Measurements from ENCODE around the gene NPAS3. TPM values are rescaled to one million over a fixed set of nuclear protein-coding genes. Genes with fewer than 3 reads are reported as not detected.

NPAS3 gene
- total and polyA plus RNA-seq, 4 experiments from 2014 or later = not detected

GRCh38 chr14:33515441-33515840 is 576.8 kb downstream of the NPAS3 start:
- Histone ChIP-seq H3K27me3 (ENCODE audit: insufficient read depth, low read length) (no peaks in the 10 kb centered on the region), H3K36me3 (ENCODE audit: insufficient read depth, low read length) (no peaks in the 10 kb centered on the region), H3K9me3 (ENCODE audit: control insufficient read depth in 1 of 2, low read length in 2 of 2) (no peaks in the 10 kb centered on the region), H3K27ac (ENCODE audit: low read depth, low read length) (no peak overlapping the region), H3K4me1 (ENCODE audit: insufficient read depth, low read length) (no peaks in the 10 kb centered on the region), H3K4me3 (ENCODE audit: low read length in 2 of 2) (no peak overlapping the region)
- H3K9me3 Mint-ChIP-seq = peaks cover 0 to 4% (median 0%) of the 10 kb centered on the region in 8 donors
- ChIA-PET POLR2A (ENCODE audit: partially characterized antibody) (no interaction called here), CTCF (ENCODE audit: partially characterized antibody) (no interaction called here)
- H3K27ac Mint-ChIP-seq = no peak overlapping the region
- intact Hi-C loops (cut with micrococcal nuclease) = no loop called here
- H3K4me3 Mint-ChIP-seq = no peak overlapping the region
- no peak for DNase-seq
- no peaks in the 10 kb centered on the region for H3K36me3 Mint-ChIP-seq
- H3K4me1 Mint-ChIP-seq = no peaks in the 10 kb centered on the region
- no peaks in the 10 kb centered on the region for H3K27me3 Mint-ChIP-seq

DNA sequence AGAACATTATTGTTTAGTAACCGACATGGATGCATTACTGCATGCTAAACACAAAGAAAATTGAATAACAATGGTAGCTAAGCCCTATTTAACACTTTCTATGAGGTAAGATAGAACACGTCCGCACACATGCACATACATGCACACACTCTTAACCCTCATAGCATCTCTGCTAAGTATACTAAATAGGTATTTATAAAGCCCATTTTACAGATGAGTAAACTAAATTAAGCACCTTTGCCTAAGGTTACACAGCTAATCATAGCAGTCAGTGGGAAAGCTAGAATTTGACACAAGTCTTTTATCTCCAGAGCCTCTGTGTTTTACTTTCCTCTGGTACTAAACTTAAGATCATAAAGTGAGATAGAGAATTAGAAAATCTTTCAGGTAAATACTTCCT is 577.2 kb downstream of the NPAS3 start:
- Mint-ChIP-seq H3K36me3 (no peaks in the 10 kb centered on the region), H3K27me3 (no peaks in the 10 kb centered on the region), H3K4me1 (no peaks in the 10 kb centered on the region), H3K4me3 (no peak overlapping the region), H3K9me3 (peaks cover 0 to 4% (median 0%) of the 10 kb centered on the region in 8 donors), H3K27ac (no peak overlapping the region)
- H3K36me3 ChIP-seq (ENCODE audit: insufficient read depth, low read length) = no peaks in the 10 kb centered on the region
- no peaks in the 10 kb centered on the region for H3K4me1 ChIP-seq (ENCODE audit: insufficient read depth, low read length)
- no peak overlapping the region for H3K27ac ChIP-seq (ENCODE audit: low read depth, low read length)
- no peak for DNase-seq
- H3K4me3 ChIP-seq (ENCODE audit: low read length in 2 of 2) = no peak overlapping the region
- POLR2A ChIA-PET (ENCODE audit: partially characterized antibody) = no interaction called here
- CTCF ChIA-PET (ENCODE audit: partially characterized antibody) = no interaction called here
- no peaks in the 10 kb centered on the region for H3K27me3 ChIP-seq (ENCODE audit: insufficient read depth, low read length)
- intact Hi-C loops (cut with micrococcal nuclease) = no loop called here
- no peaks in the 10 kb centered on the region for H3K9me3 ChIP-seq (ENCODE audit: control insufficient read depth in 1 of 2, low read length in 2 of 2)

- DNase-seq = no peak
- no peaks in the 10 kb centered on the region for H3K36me3 Mint-ChIP-seq
- no peaks in the 10 kb centered on the region for H3K27me3 ChIP-seq (ENCODE audit: insufficient read depth, low read length)
- H3K27ac Mint-ChIP-seq = no peak overlapping the region
- H3K9me3 Mint-ChIP-seq = peaks cover 0 to 4% (median 0%) of the 10 kb centered on the region in 8 donors
- H3K9me3 ChIP-seq (ENCODE audit: control insufficient read depth in 1 of 2, low read length in 2 of 2) = no peaks in the 10 kb centered on the region
- H3K27ac ChIP-seq (ENCODE audit: low read depth, low read length) = no peak overlapping the region
- intact Hi-C loops (cut with micrococcal nuclease) = no loop called here
- POLR2A ChIA-PET (ENCODE audit: partially characterized antibody) = no interaction called here
- H3K36me3 ChIP-seq (ENCODE audit: insufficient read depth, low read length) = no peaks in the 10 kb centered on the region
- no peak overlapping the region for H3K4me3 ChIP-seq (ENCODE audit: low read length in 2 of 2)
- CTCF ChIA-PET (ENCODE audit: partially characterized antibody) = no interaction called here
- peaks cover 0 to 2% of the 10 kb centered on the region in 2 donors for H3K27me3 Mint-ChIP-seq
- H3K4me1 Mint-ChIP-seq = no peaks in the 10 kb centered on the region
- no peaks in the 10 kb centered on the region for H3K4me1 ChIP-seq (ENCODE audit: insufficient read depth, low read length)
- H3K4me3 Mint-ChIP-seq = no peak overlapping the region
Measured at GRCh38 chr14:33516898-33517436, 578.3 kb downstream of the NPAS3 start.

DNA sequence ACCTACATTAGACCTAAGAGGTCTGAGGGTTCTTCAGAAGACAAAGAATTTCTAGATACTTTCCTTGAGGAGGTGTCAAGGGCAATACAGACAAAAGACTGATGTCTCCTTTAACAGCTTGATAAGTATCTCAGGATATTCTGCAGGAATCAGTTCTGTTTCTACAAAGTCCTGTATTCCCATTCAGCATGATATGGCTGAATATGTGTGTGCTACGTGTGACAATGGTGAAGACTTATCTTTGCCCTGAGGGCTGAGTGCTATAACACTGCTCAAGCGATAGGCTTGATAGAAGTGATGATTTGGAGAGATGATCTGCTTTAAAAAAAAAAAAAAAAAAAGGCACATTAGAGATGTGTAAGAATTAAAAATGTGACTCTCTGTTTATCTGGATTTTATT is 582.5 kb downstream of the NPAS3 start:
- Histone ChIP-seq H3K27me3 (ENCODE audit: insufficient read depth, low read length) (no peaks in the 10 kb centered on the region), H3K36me3 (ENCODE audit: insufficient read depth, low read length) (no peaks in the 10 kb centered on the region), H3K4me1 (ENCODE audit: insufficient read depth, low read length) (no peaks in the 10 kb centered on the region), H3K9me3 (ENCODE audit: control insufficient read depth in 1 of 2, low read length in 2 of 2) (no peaks in the 10 kb centered on the region), H3K27ac (ENCODE audit: low read depth, low read length) (no peak overlapping the region), H3K4me3 (ENCODE audit: low read length in 2 of 2) (no peak overlapping the region)
- POLR2A ChIA-PET (ENCODE audit: partially characterized antibody) = no interaction called here
- intact Hi-C loops (cut with micrococcal nuclease) = no loop called here
- H3K27ac Mint-ChIP-seq = no peak overlapping the region
- H3K4me3 Mint-ChIP-seq = no peak overlapping the region
- peaks cover 2 to 3% of the 10 kb centered on the region in 2 donors for H3K27me3 Mint-ChIP-seq
- CTCF ChIA-PET (ENCODE audit: partially characterized antibody) = no interaction called here
- H3K4me1 Mint-ChIP-seq = no peaks in the 10 kb centered on the region
- no peak for DNase-seq
- H3K9me3 Mint-ChIP-seq = peaks cover 0 to 3% (median 0%) of the 10 kb centered on the region in 8 donors
- H3K36me3 Mint-ChIP-seq = no peaks in the 10 kb centered on the region

GRCh38 chr14:33524244-33524643 is 585.6 kb downstream of the NPAS3 start:
- Mint-ChIP-seq H3K9me3 (peaks cover 0 to 4% (median 0%) of the 10 kb centered on the region in 8 donors), H3K36me3 (no peaks in the 10 kb centered on the region), H3K27ac (no peak overlapping the region), H3K27me3 (peaks cover 2 to 4% of the 10 kb centered on the region in 2 donors), H3K4me3 (no peak overlapping the region), H3K4me1 (no peaks in the 10 kb centered on the region)
- no peaks in the 10 kb centered on the region for H3K36me3 ChIP-seq (ENCODE audit: insufficient read depth, low read length)
- no peaks in the 10 kb centered on the region for H3K9me3 ChIP-seq (ENCODE audit: control insufficient read depth in 1 of 2, low read length in 2 of 2)
- no peaks in the 10 kb centered on the region for H3K27me3 ChIP-seq (ENCODE audit: insufficient read depth, low read length)
- intact Hi-C loops (cut with micrococcal nuclease) = no loop called here
- no peak for DNase-seq
- POLR2A ChIA-PET (ENCODE audit: partially characterized antibody) = no interaction called here
- CTCF ChIA-PET (ENCODE audit: partially characterized antibody) = no interaction called here
- H3K27ac ChIP-seq (ENCODE audit: low read depth, low read length) = no peak overlapping the region
- no peak overlapping the region for H3K4me3 ChIP-seq (ENCODE audit: low read length in 2 of 2)
- H3K4me1 ChIP-seq (ENCODE audit: insufficient read depth, low read length) = no peaks in the 10 kb centered on the region

GRCh38 chr14:33525626-33526025 is 586.9 kb downstream of the NPAS3 start:
- Mint-ChIP-seq H3K27me3 (peaks cover 2 to 4% of the 10 kb centered on the region in 2 donors), H3K9me3 (peaks cover 0 to 4% (median 0%) of the 10 kb centered on the region in 8 donors), H3K4me3 (no peak overlapping the region), H3K36me3 (no peaks in the 10 kb centered on the region), H3K27ac (no peak overlapping the region), H3K4me1 (no peaks in the 10 kb centered on the region)
- Histone ChIP-seq H3K4me3 (ENCODE audit: low read length in 2 of 2) (no peak overlapping the region), H3K36me3 (ENCODE audit: insufficient read depth, low read length) (no peaks in the 10 kb centered on the region), H3K27ac (ENCODE audit: low read depth, low read length) (no peak overlapping the region), H3K4me1 (ENCODE audit: insufficient read depth, low read length) (no peaks in the 10 kb centered on the region), H3K9me3 (ENCODE audit: control insufficient read depth in 1 of 2, low read length in 2 of 2) (no peaks in the 10 kb centered on the region), H3K27me3 (ENCODE audit: insufficient read depth, low read length) (no peaks in the 10 kb centered on the region)
- CTCF ChIA-PET (ENCODE audit: partially characterized antibody) = no interaction called here
- POLR2A ChIA-PET (ENCODE audit: partially characterized antibody) = no interaction called here
- no peak for DNase-seq
- intact Hi-C loops (cut with micrococcal nuclease) = no loop called here

DNA sequence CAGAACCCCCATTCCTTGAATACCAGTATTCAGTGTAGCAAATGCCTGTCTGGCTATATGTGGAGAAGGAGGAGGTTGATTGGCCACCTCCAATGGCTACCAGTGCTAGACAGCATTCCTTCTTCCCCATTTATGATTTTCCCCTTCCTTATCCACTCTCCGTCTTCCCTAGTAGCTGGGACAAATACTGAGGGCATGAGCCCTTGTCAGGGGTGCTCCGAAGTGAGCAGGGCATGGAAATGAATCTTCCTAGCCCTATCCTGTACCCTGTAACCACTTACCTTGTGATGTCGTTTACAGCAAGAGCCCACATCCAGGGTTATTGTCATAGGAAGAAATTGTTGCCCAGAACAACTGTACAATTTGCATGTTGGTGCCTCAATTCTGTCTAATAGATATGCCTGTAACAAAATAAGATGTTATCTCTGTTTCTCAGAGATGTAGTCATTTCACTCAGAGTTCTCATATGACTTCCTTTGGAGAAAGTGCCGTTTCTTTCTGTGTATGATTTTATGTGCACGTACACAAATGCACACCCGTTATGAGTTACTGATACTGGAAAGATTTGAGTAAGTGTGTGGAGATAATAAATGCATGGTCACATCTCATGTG is 588.5 kb downstream of the NPAS3 start:
- no peak overlapping the region for H3K4me3 Mint-ChIP-seq
- H3K27ac Mint-ChIP-seq = no peak overlapping the region
- H3K4me1 Mint-ChIP-seq = no peaks in the 10 kb centered on the region
- Histone ChIP-seq H3K9me3 (ENCODE audit: control insufficient read depth in 1 of 2, low read length in 2 of 2) (no peaks in the 10 kb centered on the region), H3K4me1 (ENCODE audit: insufficient read depth, low read length) (no peaks in the 10 kb centered on the region), H3K27me3 (ENCODE audit: insufficient read depth, low read length) (no peaks in the 10 kb centered on the region), H3K4me3 (ENCODE audit: low read length in 2 of 2) (no peak overlapping the region), H3K36me3 (ENCODE audit: insufficient read depth, low read length) (no peaks in the 10 kb centered on the region), H3K27ac (ENCODE audit: low read depth, low read length) (no peak overlapping the region)
- peaks cover 0 to 6% (median 0%) of the 10 kb centered on the region in 8 donors for H3K9me3 Mint-ChIP-seq
- H3K27me3 Mint-ChIP-seq = peaks cover 2 to 3% of the 10 kb centered on the region in 2 donors
- intact Hi-C loops (cut with micrococcal nuclease) = no loop called here
- ChIA-PET POLR2A (ENCODE audit: partially characterized antibody) (no interaction called here), CTCF (ENCODE audit: partially characterized antibody) (no interaction called here)
- no peaks in the 10 kb centered on the region for H3K36me3 Mint-ChIP-seq
- DNase-seq = no peak

Measured in CD4-positive, alpha-beta memory T cell (primary cell).